Measurements from ENCODE around the gene SEC14L5.

- no peak for TF ChIP-seq POLR2A (IDR thresholded peaks at IDR 0.05)
- TF ChIP-seq CTCF (IDR thresholded peaks at IDR 0.05), result no peak
These were observed 68.5 kb downstream of the SEC14L5 start for GRCh38 chr16:5026664-5027063.

Measured in suprapubic skin (tissue), 3 donors.